Liver (tissue), 9 donors: ENCODE measurements around the gene SLC16A9. TPM values are rescaled to one million over a fixed set of nuclear protein-coding genes. Genes with fewer than 3 reads are reported as not detected.

Source experiments
- DNase-seq: peaks from one replicate; pipeline ENCODE4 v3.0.0-alpha.2; 2017; ENCODE audit warnings: low spot score
- H3K27ac ChIP-seq, 2 donors: one replicate each; pipeline ENCODE4 v1.7.0; 2013; ENCODE audit warnings: inconsistent platforms in 2 of 2, low read length in 2 of 2, control low read depth in 1 of 2, low read depth in 1 of 2, mild to moderate bottlenecking in 1 of 2
- H3K27me3 ChIP-seq, 4 donors: one replicate each; pipeline versions ENCODE4 v1.6.1 to v1.7.0; 2013; ENCODE audit warnings: low read length in 3 of 4, inconsistent platforms in 1 of 4, mild to moderate bottlenecking in 1 of 4, moderate library complexity in 1 of 4; ENCODE audit not compliant: control insufficient read depth in 4 of 4, insufficient read depth in 4 of 4
- H3K36me3 ChIP-seq, 4 donors: one replicate each; pipeline versions ENCODE4 v1.6.1 to v1.7.0; 2013; ENCODE audit warnings: low read length in 3 of 4, mild to moderate bottlenecking in 3 of 4, low read depth in 1 of 4, moderate library complexity in 1 of 4; ENCODE audit not compliant: control insufficient read depth in 4 of 4, insufficient read depth in 3 of 4
- H3K4me1 ChIP-seq, 4 donors: one replicate each; pipeline versions ENCODE4 v1.6.1 to v1.7.0; 2013; ENCODE audit warnings: low read length in 3 of 4, mild to moderate bottlenecking in 3 of 4, moderate library complexity in 1 of 4; ENCODE audit not compliant: control insufficient read depth in 4 of 4, insufficient read depth in 4 of 4
- H3K4me3 ChIP-seq, 3 donors: one replicate each; pipeline versions ENCODE4 v1.6.1 to v1.7.0; 2013; ENCODE audit warnings: low read length in 3 of 3, control low read depth in 1 of 3, low read depth in 1 of 3, mild to moderate bottlenecking in 1 of 3
- H3K9ac ChIP-seq, 2 donors: one replicate each; pipeline ENCODE4 v1.7.0; 2013; ENCODE audit warnings: low read length in 2 of 2, mild to moderate bottlenecking in 2 of 2, moderate library complexity in 2 of 2, control low read depth in 1 of 2, low read depth in 1 of 2
- H3K9me3 ChIP-seq, 4 donors: one replicate each; pipeline versions ENCODE4 v1.6.1 to v1.7.0; 2013; ENCODE audit warnings: low read length in 3 of 4; ENCODE audit not compliant: control insufficient read depth in 4 of 4
- EGR1 ChIP-seq, 2 donors: IDR thresholded peaks; 2 replicates each; pipeline ENCODE4 v1.6.1; 2016 to 2018; ENCODE audit warnings: antibody characterized with exemption in 2 of 2, low read depth in 2 of 2
- FOXA1 ChIP-seq: IDR thresholded peaks from 2 replicates; pipeline ENCODE4 v1.6.1; 2016; ENCODE audit warnings: antibody characterized with exemption
- FOXA2 ChIP-seq: IDR thresholded peaks from 2 replicates; pipeline ENCODE4 v1.6.1; 2016; ENCODE audit warnings: antibody characterized with exemption
- GABPA ChIP-seq, 2 donors: IDR thresholded peaks in 1 of 2; conservative IDR thresholded peaks in 1 of 2; 2 replicates each; pipeline ENCODE4 v1.6.1; 2016; ENCODE audit warnings: antibody characterized with exemption in 2 of 2, mild to moderate bottlenecking in 1 of 2, moderate library complexity in 1 of 2
- HNF4G ChIP-seq: IDR thresholded peaks from 2 replicates; pipeline ENCODE4 v1.6.1; 2016; ENCODE audit warnings: antibody characterized with exemption
- NR2F2 ChIP-seq: IDR thresholded peaks from 2 replicates; pipeline ENCODE4 v1.6.1; 2016; ENCODE audit warnings: antibody characterized with exemption
- RAD21 ChIP-seq, 2 donors: IDR thresholded peaks; 2 replicates each; pipeline ENCODE4 v1.6.1; 2016; ENCODE audit warnings: antibody characterized with exemption in 2 of 2, mild to moderate bottlenecking in 2 of 2
- RXRA ChIP-seq, 2 donors: IDR thresholded peaks; 2 replicates each; pipeline ENCODE4 v1.6.1; 2017 to 2018; ENCODE audit warnings: antibody characterized with exemption in 2 of 2, mild to moderate bottlenecking in 1 of 2
- SP1 ChIP-seq: IDR thresholded peaks from 2 replicates; pipeline ENCODE4 v1.6.1; 2018; ENCODE audit warnings: antibody characterized with exemption, mild to moderate bottlenecking
- TAF1 ChIP-seq: conservative IDR thresholded peaks from 2 replicates; pipeline ENCODE4 v1.6.1; 2016; ENCODE audit warnings: antibody characterized with exemption, mild to moderate bottlenecking
- YY1 ChIP-seq: IDR thresholded peaks from 2 replicates; pipeline ENCODE4 v1.6.1; 2016; ENCODE audit warnings: antibody characterized with exemption, mild to moderate bottlenecking
- whole genome bisulfite sequencing: extraction: QIAGEN DNeasy Blood & Tissue Kit; methylation state at CpG from one replicate; pipeline ENCODE4 v1.1.7; 2013; 5-methylcytosine and 5-hydroxymethylcytosine counted together
- polyA plus RNA-seq, 2 donors: library from polyadenylated mRNA; stranded (reverse) in 1 of 2; unstranded in 1 of 2; fragments of 200-250 nt in 1 of 2; fragments of >200 nt in 1 of 2; fragmentation: Nextera tagmentation in 1 of 2; extraction: Ambion mirVana in 1 of 2; gene quantifications; one replicate each; pipeline versions ENCODE4 v1.2.1 to v1.2.3, GENCODE V29; 2013 to 2015
- total RNA-seq, 2 donors: library from RNA; depleted of rRNA; stranded (reverse); fragments of >200 nt; gene quantifications; one replicate each; pipeline ENCODE4 v1.2.3, GENCODE V29; 2014
- TF ChIP-seq, protein P1 (sequence below): IDR thresholded peaks from 2 replicates; pipeline ENCODE4 v1.6.1; 2016; ENCODE audit warnings: antibody characterized with exemption
- TF ChIP-seq, protein P2 (sequence below): IDR thresholded peaks from 2 replicates; pipeline ENCODE4 v1.6.1; 2016; ENCODE audit warnings: antibody characterized with exemption
- TF ChIP-seq, protein P3 (sequence below): IDR thresholded peaks from 2 replicates; pipeline ENCODE4 v1.6.1; 2016; ENCODE audit warnings: antibody characterized with exemption
- TF ChIP-seq, protein P4 (sequence below): fragments of 150-350 bp; IDR thresholded peaks from 2 replicates; pipeline ENCODE4 v1.5.1; 2017; ENCODE audit warnings: improper control_type of control experiment, low read depth, low read length; ENCODE audit not compliant: missing input control
- TF ChIP-seq, protein P5 (sequence below): IDR thresholded peaks from 2 replicates; pipeline ENCODE4 v1.6.1; 2016; ENCODE audit warnings: antibody characterized with exemption, mild to moderate bottlenecking
- donor health status: healthy.
- donor health status: healthy.
- donor health status: healthy.
- donor health status: healthy.
- donor health status: healthy.

The SLC16A9 gene
- total and polyA plus RNA-seq, 4 donors: 0.18 to 9.3 (median 0.59) TPM

DNA sequence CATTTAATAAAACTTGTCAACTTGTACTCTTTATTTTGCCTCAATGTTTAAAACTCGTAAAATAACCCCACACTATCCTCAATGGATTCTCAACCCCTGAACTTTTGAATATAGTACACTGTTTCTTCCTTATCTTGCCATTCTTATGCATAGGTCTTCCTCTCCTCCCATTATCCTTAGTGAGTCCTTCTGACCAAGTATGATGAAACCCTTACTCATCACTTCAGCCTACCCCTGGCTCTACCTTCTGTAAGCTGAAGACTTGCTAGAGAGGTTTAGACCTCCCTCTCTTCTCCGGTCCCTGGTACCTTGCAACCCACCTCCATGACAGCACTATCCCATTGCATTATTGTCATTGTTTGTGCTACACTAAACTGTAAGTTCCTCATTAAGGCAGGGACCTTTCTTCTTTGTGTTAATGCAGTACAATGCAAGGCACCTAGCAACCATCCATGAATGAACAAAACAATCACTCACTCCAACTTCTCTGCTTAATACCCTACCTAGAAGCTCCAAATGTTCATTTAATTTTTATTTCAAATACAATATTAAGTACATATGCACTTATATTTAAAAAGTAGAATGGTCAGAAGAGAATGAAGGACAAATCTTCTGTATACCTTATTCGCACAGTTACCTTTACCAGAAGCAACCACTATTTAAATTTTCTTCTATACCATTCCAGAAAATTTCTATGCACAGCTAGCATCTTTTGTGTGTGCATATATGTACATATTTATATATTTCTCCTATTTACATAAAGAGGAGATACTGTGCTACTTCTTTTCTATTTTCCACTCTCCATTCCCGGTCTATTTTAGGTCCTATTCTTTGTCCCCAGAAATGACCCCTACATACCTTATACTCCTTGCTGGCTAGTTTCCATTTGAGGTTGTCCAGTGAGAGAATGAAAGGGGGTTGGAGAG, 77.5 kb downstream of the SLC16A9 start:
- WGBS: 95% methylated on average over 4 of the region's 4 CpGs

DNA sequence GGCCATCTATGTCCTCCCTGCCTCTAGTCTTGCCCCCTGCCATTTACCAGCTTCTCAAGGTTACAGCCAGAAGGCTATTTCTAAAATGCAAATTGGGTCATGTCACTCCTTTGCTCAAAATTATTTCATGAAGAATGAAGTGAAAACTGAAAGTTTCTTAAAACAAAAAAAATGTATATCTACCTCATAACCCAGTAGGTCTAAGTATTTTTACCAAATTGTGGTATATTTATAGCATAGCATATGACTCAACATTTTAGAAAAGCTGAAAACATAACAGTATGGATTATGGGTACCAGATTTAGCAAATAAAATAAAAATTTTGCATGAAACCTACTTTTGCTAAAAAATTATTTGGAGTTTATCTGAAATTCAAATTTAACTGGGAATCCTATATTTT, 78.4 kb downstream of the SLC16A9 start:
- Histone ChIP-seq H3K4me3 (no peak overlapping the region), H3K9ac (no peak overlapping the region), H3K27ac (no peak overlapping the region), H3K4me1 (peaks cover 0 to 6% (median 2%) of the 10 kb centered on the region in 4 donors), H3K9me3 (no peaks in the 10 kb centered on the region), H3K36me3 (no peaks in the 10 kb centered on the region), H3K27me3 (no peaks in the 10 kb centered on the region)
- DNase-seq: no peak
- TF ChIP-seq, protein P1, sequence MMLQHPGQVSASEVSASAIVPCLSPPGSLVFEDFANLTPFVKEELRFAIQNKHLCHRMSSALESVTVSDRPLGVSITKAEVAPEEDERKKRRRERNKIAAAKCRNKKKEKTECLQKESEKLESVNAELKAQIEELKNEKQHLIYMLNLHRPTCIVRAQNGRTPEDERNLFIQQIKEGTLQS: no peak
- TF ChIP-seq GABPA (IDR thresholded peaks at IDR 0.05 in 1 of 2, conservative IDR thresholded peaks at IDR 0.05 in 1 of 2) (no peak), HNF4G (no peak), NR2F2 (no peak), EGR1 (IDR thresholded peaks at IDR 0.05; ENCODE audit: low read depth in 2 of 2) (no peak), YY1 (no peak), TAF1 (no peak), RAD21 (IDR thresholded peaks at IDR 0.05) (no peak), RXRA (IDR thresholded peaks at IDR 0.05) (no peak), FOXA1 (no peak), SP1 (no peak)
- TF ChIP-seq, protein P2, sequence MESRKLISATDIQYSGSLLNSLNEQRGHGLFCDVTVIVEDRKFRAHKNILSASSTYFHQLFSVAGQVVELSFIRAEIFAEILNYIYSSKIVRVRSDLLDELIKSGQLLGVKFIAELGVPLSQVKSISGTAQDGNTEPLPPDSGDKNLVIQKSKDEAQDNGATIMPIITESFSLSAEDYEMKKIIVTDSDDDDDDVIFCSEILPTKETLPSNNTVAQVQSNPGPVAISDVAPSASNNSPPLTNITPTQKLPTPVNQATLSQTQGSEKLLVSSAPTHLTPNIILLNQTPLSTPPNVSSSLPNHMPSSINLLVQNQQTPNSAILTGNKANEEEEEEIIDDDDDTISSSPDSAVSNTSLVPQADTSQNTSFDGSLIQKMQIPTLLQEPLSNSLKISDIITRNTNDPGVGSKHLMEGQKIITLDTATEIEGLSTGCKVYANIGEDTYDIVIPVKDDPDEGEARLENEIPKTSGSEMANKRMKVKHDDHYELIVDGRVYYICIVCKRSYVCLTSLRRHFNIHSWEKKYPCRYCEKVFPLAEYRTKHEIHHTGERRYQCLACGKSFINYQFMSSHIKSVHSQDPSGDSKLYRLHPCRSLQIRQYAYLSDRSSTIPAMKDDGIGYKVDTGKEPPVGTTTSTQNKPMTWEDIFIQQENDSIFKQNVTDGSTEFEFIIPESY: no peak
- TF ChIP-seq, protein P3, sequence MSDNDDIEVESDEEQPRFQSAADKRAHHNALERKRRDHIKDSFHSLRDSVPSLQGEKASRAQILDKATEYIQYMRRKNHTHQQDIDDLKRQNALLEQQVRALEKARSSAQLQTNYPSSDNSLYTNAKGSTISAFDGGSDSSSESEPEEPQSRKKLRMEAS: no peak

More for the DNA sequence above, 77.5 kb downstream of the SLC16A9 start:
- Histone ChIP-seq H3K27me3 (no peaks in the 10 kb centered on the region), H3K4me3 (no peak overlapping the region), H3K9me3 (no peaks in the 10 kb centered on the region), H3K36me3 (no peaks in the 10 kb centered on the region), H3K4me1 (no peaks in the 10 kb centered on the region), H3K27ac (no peak overlapping the region), H3K9ac (no peak overlapping the region)
- TF ChIP-seq, protein P4, sequence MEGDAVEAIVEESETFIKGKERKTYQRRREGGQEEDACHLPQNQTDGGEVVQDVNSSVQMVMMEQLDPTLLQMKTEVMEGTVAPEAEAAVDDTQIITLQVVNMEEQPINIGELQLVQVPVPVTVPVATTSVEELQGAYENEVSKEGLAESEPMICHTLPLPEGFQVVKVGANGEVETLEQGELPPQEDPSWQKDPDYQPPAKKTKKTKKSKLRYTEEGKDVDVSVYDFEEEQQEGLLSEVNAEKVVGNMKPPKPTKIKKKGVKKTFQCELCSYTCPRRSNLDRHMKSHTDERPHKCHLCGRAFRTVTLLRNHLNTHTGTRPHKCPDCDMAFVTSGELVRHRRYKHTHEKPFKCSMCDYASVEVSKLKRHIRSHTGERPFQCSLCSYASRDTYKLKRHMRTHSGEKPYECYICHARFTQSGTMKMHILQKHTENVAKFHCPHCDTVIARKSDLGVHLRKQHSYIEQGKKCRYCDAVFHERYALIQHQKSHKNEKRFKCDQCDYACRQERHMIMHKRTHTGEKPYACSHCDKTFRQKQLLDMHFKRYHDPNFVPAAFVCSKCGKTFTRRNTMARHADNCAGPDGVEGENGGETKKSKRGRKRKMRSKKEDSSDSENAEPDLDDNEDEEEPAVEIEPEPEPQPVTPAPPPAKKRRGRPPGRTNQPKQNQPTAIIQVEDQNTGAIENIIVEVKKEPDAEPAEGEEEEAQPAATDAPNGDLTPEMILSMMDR: no peak
- TF ChIP-seq, protein P1: no peak
- TF ChIP-seq NR2F2: no peak
- TF ChIP-seq FOXA2: no peak
- TF ChIP-seq, protein P3: no peak
- TF ChIP-seq, protein P5, sequence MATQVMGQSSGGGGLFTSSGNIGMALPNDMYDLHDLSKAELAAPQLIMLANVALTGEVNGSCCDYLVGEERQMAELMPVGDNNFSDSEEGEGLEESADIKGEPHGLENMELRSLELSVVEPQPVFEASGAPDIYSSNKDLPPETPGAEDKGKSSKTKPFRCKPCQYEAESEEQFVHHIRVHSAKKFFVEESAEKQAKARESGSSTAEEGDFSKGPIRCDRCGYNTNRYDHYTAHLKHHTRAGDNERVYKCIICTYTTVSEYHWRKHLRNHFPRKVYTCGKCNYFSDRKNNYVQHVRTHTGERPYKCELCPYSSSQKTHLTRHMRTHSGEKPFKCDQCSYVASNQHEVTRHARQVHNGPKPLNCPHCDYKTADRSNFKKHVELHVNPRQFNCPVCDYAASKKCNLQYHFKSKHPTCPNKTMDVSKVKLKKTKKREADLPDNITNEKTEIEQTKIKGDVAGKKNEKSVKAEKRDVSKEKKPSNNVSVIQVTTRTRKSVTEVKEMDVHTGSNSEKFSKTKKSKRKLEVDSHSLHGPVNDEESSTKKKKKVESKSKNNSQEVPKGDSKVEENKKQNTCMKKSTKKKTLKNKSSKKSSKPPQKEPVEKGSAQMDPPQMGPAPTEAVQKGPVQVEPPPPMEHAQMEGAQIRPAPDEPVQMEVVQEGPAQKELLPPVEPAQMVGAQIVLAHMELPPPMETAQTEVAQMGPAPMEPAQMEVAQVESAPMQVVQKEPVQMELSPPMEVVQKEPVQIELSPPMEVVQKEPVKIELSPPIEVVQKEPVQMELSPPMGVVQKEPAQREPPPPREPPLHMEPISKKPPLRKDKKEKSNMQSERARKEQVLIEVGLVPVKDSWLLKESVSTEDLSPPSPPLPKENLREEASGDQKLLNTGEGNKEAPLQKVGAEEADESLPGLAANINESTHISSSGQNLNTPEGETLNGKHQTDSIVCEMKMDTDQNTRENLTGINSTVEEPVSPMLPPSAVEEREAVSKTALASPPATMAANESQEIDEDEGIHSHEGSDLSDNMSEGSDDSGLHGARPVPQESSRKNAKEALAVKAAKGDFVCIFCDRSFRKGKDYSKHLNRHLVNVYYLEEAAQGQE: no peak
- DNase-seq: no peak
